Measurements from ENCODE around the gene PERCC1. TPM values are rescaled to one million over a fixed set of nuclear protein-coding genes. Genes with fewer than 3 reads are reported as not detected.
A peak's percentile ranks its signal among the peaks of the same experiment; 100 is the strongest.

PERCC1 gene
- total RNA-seq, 4 donors from 2014 or later, result not detected

DNA sequence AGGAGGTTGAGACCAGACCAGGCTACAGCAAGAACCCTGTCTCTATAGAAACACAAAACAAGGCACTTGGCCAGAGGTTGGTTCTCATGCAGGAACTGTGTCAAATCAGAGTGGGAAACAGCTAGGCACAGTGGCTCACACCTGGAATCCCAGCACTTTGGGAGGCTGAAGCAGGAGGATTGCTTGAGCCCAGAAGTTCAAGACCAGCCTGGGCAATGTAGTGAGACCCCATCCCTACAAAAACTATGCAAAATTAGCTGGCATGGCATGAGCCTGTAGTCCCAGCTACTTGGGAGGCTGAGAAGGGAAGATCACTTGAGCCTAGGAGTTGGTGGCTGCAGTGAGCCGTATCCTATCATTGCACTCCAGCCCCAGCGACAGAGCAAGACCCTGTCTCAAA is 18.0 kb upstream of the PERCC1 start:
- no CpG with 5 or more reads among the region's 2 CpGs for WGBS, 2 donors
- DNase-seq, result no peak
- intact Hi-C loops (cut with DNase I), result no loop called here

DNA sequence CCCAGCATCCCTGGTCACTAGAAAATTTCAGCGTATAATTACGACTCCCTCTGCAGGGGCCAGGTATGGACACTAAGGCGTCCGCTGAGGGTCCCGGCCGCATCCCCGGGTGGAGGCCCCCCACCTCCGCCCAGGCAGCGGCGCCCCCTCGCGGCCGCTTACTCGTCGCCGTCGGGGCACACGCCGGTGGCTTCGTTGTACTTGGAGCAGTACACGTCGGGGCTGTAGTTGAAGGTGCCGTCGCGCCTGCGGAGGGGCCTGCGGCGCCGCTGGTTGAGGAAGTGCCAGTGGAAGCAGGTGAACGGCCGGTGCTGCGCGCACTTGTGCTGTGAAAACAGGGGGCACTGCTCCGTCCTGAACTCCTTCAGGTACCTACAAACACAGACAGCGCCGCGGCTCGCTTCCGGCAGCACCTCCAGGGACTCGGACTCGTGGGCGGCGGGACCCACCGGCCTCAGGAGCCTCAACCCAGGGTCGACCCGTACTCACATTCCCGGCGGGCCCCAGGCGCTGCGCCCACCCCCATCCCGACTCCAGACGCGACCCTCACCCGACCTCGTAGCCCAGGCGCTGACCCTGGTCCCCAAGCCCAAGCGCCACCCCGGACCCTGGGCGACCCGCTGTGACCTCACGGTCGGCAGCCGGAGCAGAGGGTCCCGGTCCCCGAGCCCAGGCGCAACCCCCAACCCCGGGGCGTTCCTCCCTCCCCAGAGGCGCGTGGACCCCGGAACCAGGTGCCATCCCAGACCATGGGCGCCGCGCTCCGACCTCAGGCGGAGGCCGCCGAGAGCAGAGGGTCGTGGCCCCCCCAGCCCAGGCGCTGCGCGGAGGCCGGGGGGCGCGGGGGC is 17.0 kb upstream of the PERCC1 start:
- peak; percentile 18 for DNase-seq

More for the DNA sequence above, 18.0 kb upstream of the PERCC1 start:
- H3K4me3 ChIP-seq, result no peak overlapping the region
- H3K4me1 ChIP-seq, result peaks cover 20 to 72% (median 24%) of the 10 kb centered on the region in 3 donors
- no peaks in the 10 kb centered on the region for H3K27me3 ChIP-seq
- H3K27ac ChIP-seq, result no peak overlapping the region
- TF ChIP-seq, protein P1, sequence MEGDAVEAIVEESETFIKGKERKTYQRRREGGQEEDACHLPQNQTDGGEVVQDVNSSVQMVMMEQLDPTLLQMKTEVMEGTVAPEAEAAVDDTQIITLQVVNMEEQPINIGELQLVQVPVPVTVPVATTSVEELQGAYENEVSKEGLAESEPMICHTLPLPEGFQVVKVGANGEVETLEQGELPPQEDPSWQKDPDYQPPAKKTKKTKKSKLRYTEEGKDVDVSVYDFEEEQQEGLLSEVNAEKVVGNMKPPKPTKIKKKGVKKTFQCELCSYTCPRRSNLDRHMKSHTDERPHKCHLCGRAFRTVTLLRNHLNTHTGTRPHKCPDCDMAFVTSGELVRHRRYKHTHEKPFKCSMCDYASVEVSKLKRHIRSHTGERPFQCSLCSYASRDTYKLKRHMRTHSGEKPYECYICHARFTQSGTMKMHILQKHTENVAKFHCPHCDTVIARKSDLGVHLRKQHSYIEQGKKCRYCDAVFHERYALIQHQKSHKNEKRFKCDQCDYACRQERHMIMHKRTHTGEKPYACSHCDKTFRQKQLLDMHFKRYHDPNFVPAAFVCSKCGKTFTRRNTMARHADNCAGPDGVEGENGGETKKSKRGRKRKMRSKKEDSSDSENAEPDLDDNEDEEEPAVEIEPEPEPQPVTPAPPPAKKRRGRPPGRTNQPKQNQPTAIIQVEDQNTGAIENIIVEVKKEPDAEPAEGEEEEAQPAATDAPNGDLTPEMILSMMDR (IDR thresholded peaks at IDR 0.05), result no peak
- no peak for TF ChIP-seq POLR2A (IDR thresholded peaks at IDR 0.05)
- H3K9me3 ChIP-seq, result no peaks in the 10 kb centered on the region
- H3K36me3 ChIP-seq, result peaks cover 0 to 39% (median 0%) of the 10 kb centered on the region in 3 donors

DNA sequence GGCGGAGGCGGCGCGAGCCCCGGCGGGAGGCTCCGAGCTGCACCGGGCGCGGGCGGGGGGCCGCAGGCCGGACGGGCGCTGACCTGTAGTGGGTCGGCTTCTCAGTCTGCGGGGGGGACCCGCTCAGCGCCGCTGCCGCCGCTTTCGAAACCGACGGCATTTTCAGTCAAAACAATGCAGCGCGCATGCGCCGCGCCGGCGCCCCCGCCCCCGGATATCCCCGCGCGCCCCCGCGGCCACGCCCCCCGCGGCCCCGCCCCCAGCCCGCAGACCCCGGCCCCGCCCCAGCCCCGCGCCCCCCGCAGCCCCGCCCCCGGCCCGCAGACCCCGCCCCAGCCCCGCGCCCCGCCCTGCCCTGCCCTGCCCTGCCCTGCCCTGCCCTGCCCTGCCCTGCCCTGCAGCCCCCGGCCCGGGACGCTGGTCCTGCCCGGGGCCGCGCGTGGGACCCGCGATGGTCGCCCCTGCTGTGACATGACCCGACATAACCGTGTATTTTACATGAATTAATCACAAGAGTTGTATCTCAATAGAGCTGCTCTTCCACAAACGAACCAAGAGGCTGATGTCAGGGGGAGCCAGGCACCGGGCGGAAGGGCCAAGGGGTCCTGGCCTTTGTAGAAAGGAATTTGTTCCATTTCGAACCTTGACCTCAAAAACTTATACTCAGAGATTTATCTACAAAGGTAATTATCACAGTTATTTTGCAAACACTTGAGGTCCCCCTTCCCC is 16.2 kb upstream of the PERCC1 start, which contains the start of gene UNKL:
Gene UNKL (minus strand): TSS at position 173 of the 729 bp plus-strand sequence. CDS start 13 bp downstream, at position 160.
- DNase-seq, result no peak
- Histone ChIP-seq H3K4me3 (peak within 1 kb of the TSS; percentile 79 to 95 (median 86)), H3K36me3 (peaks cover 0 to 49% (median 0%) of the 10 kb centered on the region in 3 donors), H3K27ac (peak within 1 kb of the TSS; percentile 94 to 97 (median 96)), H3K4me1 (peaks cover 16 to 72% (median 20%) of the 10 kb centered on the region in 3 donors), H3K9me3 (no peaks in the 10 kb centered on the region), H3K27me3 (no peaks in the 10 kb centered on the region)
- intact Hi-C loops (cut with DNase I), result no loop called here
- 11 to 13% methylated on average over 3 to 4 of the region's 72 CpGs for WGBS, 2 donors
- TF ChIP-seq POLR2A (IDR thresholded peaks at IDR 0.05), result peak in 1 of 4 donors; percentile 19
- TF ChIP-seq, protein P1 (IDR thresholded peaks at IDR 0.05), result no peak

More for the DNA sequence above, 17.0 kb upstream of the PERCC1 start:
- Histone ChIP-seq H3K27me3 (no peaks in the 10 kb centered on the region), H3K27ac (peak overlapping the region; percentile 94 to 97 (median 96)), H3K36me3 (peaks cover 0 to 49% (median 0%) of the 10 kb centered on the region in 3 donors), H3K9me3 (no peaks in the 10 kb centered on the region), H3K4me1 (peaks cover 9 to 72% (median 17%) of the 10 kb centered on the region in 3 donors), H3K4me3 (peak overlapping the region; percentile 79 to 95 (median 86))
- TF ChIP-seq POLR2A (IDR thresholded peaks at IDR 0.05), result no peak
- TF ChIP-seq, protein P1 (IDR thresholded peaks at IDR 0.05), result peak; percentile 49 to 77 (median 60)
- intact Hi-C loops (cut with DNase I), result no loop called here
- 18 to 40% methylated on average over 2 to 7 of the region's 85 CpGs for WGBS, 2 donors

DNA sequence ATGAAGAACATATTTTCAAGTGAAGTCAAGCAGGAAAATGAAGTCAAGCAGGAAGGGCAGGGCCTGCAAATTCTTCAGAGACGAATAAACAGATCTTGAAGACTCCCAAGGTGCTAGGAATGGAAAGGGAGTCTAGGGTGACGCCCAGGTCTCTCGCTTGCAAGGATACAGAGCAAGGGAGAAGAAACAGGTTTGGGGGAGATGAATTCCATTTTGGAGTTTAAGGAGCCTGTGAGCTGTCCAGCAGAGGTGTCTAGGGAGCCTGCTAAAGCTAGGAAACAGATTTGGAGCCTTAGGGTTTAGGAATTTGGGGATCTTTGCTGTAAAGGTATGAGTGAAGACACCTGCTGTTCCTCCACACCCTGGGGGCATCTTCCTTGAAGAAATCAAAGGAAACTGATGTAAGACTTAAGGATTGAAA is 14.3 kb upstream of the PERCC1 start:
- Histone ChIP-seq H3K4me1 (peaks cover 22 to 77% (median 27%) of the 10 kb centered on the region in 3 donors), H3K36me3 (peaks cover 0 to 31% (median 0%) of the 10 kb centered on the region in 3 donors), H3K9me3 (no peaks in the 10 kb centered on the region), H3K4me3 (no peak overlapping the region), H3K27ac (peak overlapping the region; percentile 6 to 96 (median 37)), H3K27me3 (no peaks in the 10 kb centered on the region)
- intact Hi-C loops (cut with DNase I), result no loop called here
- no peak for DNase-seq
- TF ChIP-seq, protein P1 (IDR thresholded peaks at IDR 0.05), result no peak
- TF ChIP-seq POLR2A (IDR thresholded peaks at IDR 0.05), result no peak
- WGBS, 2 donors, result 44 to 48% methylated on average over 3 of the region's 3 CpGs
